ENCODE data around the gene ZNF506. TPM values are rescaled to one million over a fixed set of nuclear protein-coding genes. Genes with fewer than 3 reads are reported as not detected.
"Not testable (repeated sequence)": the region's sequence is repeated elsewhere in the genome, so short reads cannot be mapped to it uniquely, and the experiment has no call there.

The ZNF506 gene
- total RNA-seq, 1 donor from 2014 or later, result 24.5 TPM

DNA sequence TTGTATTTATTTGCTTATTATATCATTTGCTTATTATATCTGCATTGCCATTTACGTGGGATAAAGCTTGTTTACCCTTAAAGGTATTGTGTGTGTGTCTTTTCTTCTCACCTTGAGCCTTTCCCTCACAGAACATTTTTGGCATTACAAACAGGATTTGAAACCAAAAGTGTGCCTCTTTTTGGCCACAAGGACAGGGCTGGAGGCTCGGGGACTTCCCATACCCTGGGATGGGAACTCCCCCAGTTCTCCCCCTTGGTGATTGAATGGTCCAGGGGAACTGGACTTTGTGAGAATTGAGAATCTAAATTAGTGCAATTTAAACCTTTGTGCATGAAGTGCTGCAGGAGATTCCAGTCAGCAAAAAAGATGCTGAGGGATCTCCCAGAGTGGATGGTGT lies 2.4 kb upstream of the ZNF506 start:
- DNase-seq (no peak), ATAC-seq (no peak)
- peaks cover 17% of the 10 kb centered on the region for H3K4me1 ChIP-seq
- intact Hi-C loops (cut with DNase I), result no loop called here
- H3K4me3 ChIP-seq, result no peak overlapping the region
- peaks cover 19% of the 10 kb centered on the region for H3K9me3 ChIP-seq
- H3K27me3 ChIP-seq (ENCODE audit: low read depth), result no peaks in the 10 kb centered on the region
- TF ChIP-seq, protein P1, sequence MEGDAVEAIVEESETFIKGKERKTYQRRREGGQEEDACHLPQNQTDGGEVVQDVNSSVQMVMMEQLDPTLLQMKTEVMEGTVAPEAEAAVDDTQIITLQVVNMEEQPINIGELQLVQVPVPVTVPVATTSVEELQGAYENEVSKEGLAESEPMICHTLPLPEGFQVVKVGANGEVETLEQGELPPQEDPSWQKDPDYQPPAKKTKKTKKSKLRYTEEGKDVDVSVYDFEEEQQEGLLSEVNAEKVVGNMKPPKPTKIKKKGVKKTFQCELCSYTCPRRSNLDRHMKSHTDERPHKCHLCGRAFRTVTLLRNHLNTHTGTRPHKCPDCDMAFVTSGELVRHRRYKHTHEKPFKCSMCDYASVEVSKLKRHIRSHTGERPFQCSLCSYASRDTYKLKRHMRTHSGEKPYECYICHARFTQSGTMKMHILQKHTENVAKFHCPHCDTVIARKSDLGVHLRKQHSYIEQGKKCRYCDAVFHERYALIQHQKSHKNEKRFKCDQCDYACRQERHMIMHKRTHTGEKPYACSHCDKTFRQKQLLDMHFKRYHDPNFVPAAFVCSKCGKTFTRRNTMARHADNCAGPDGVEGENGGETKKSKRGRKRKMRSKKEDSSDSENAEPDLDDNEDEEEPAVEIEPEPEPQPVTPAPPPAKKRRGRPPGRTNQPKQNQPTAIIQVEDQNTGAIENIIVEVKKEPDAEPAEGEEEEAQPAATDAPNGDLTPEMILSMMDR (IDR thresholded peaks at IDR 0.05), result no peak
- no peak overlapping the region for H3K27ac ChIP-seq
- peaks cover 6% of the 10 kb centered on the region for H3K36me3 ChIP-seq

DNA sequence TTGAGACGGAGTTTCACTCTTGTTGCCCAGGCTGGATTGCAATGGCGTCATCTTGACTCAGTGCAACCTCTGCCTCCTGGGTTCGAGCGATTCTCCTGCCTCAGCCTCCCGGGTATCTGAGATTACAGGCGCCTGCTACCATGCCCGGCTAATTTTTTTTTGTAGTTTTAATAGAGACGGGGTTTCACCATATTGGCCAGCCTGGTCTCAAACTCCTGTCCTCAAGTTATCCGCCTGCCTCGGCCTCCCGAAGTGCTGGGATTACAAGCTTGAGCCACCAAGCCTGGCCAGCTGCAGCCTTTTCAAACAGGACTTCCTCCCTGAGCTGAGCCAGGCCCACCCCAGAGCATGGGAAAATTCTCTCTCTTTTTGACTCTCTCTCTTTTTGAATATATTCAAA lies 426 bp upstream of the ZNF506 start:
- intact Hi-C loops (cut with DNase I); H3K27me3 ChIP-seq (ENCODE audit: low read depth); DNase-seq: not testable (repeated sequence)
- H3K4me1 ChIP-seq, result peaks cover 34% of the 10 kb centered on the region
- H3K36me3 ChIP-seq, result peaks cover 12% of the 10 kb centered on the region
- ATAC-seq, result peak in 1 of 2 donors; percentile 18
- H3K27ac ChIP-seq, result peak overlapping the region; percentile 97
- peaks cover 17% of the 10 kb centered on the region for H3K9me3 ChIP-seq
- H3K4me3 ChIP-seq, result peak overlapping the region; percentile 76

DNA sequence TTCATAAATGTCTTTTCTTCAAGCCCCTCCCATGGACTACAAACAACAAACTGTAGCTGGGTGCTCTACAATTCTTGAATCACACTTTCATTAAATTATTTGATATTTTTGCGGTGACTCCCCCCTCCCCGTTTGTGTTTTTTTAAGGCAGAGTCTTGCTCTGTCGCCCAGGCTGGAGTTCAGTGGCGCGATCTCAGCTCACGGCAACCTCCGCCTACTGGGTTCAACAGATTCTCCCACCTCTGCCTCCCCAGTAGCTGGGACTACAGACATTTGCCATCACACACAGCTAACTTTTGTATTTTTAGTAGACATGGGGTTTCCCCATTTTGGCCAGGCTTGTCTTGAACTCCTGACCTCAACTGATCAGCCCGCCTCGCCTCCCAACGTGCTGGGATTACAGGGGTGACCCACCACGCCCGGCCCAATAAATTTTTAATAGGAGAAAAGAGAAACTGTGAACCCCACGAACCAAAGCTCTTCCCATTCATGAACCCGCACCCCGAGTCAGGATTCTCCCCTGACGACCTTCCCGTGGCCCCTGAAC lies 703 bp downstream of the ZNF506 start:
- H3K36me3 ChIP-seq, result peaks cover 16% of the 10 kb centered on the region
- H3K4me1 ChIP-seq, result peaks cover 35% of the 10 kb centered on the region
- peak overlapping the region; percentile 97 for H3K27ac ChIP-seq
- peaks cover 22% of the 10 kb centered on the region for H3K9me3 ChIP-seq
- H3K27me3 ChIP-seq (ENCODE audit: low read depth), result no peaks in the 10 kb centered on the region
- H3K4me3 ChIP-seq, result peak overlapping the region; percentile 76
- TF ChIP-seq, protein P1 (IDR thresholded peaks at IDR 0.05), result no peak
- DNase-seq (no peak), ATAC-seq (no peak)
- intact Hi-C loops (cut with DNase I), result no loop called here

DNA sequence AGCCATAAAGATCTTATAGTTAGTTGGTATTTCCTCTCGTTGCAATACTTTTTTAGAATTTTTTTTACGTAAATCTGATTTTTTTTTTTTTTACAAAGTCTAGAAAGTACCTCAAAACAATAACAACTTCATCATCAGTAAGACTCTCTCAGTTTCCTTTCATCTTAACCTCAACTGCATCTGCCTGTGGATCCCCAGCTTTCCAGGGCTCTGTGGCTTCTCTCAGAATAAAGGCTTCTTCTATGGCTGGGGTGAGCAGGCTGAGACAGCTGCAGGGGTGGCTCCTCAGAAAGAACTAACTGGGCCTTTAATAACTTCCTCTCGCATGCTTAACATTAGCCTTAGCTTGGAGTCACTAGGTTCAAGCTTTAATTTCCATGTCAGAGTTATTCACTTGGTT lies 4.2 kb downstream of the ZNF506 start:
- no peak overlapping the region for H3K27ac ChIP-seq
- H3K4me3 ChIP-seq, result no peak overlapping the region
- peaks cover 16% of the 10 kb centered on the region for H3K36me3 ChIP-seq
- intact Hi-C loops (cut with DNase I), result no loop called here
- TF ChIP-seq, protein P1 (IDR thresholded peaks at IDR 0.05), result no peak
- H3K27me3 ChIP-seq (ENCODE audit: low read depth), result no peaks in the 10 kb centered on the region
- ATAC-seq, result no peak
- peaks cover 35% of the 10 kb centered on the region for H3K4me1 ChIP-seq
- DNase-seq, result no peak
- peaks cover 32% of the 10 kb centered on the region for H3K9me3 ChIP-seq

DNA sequence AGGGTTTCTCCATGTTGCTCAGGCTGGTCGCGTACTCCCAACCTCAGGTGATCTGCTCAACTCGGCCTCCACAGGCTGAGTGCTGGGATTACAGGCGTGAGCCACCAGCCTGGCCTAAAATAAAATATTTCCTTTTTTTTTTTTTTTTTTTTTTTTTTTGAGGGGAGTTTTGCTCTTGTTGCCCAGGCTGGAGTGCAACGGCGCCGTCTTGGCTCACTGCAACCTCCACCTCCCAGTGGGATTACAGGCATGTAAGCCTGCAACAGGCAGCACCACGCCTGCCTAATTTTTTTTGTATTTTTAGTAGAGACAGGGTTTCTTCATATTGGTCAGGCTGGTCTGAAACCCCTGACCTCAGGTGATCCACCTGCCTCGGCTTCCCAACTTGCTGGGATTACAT lies 4.9 kb downstream of the ZNF506 start:
- Histone ChIP-seq H3K27ac (no peak overlapping the region), H3K9me3 (peaks cover 32% of the 10 kb centered on the region), H3K4me1 (peaks cover 35% of the 10 kb centered on the region), H3K4me3 (no peak overlapping the region), H3K36me3 (peaks cover 16% of the 10 kb centered on the region), H3K27me3 (ENCODE audit: low read depth) (no peaks in the 10 kb centered on the region)
- intact Hi-C loops (cut with DNase I), result no loop called here
- DNase-seq (no peak), ATAC-seq (no peak)
- TF ChIP-seq, protein P1 (IDR thresholded peaks at IDR 0.05), result no peak

DNA sequence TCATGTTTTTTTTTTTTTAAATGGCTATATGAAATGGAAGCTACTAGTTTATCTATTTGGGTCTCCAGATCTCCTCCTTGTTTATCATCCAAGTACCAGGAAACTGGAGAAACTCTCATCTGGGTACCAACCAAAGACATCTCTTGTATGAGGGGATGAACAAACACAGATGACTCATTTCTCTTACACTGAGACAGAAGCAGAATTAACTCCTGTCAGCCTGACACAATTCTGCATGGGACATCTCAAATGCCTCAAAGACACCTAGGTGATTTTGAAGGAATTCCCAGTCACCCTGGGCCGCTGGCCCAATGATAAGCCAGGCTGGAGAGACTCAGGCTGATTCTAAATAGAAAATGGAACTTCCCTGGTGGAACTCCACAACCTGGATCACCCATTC lies 9.6 kb downstream of the ZNF506 start:
- H3K27ac ChIP-seq; H3K36me3 ChIP-seq; H3K27me3 ChIP-seq (ENCODE audit: low read depth); ATAC-seq; H3K4me3 ChIP-seq; H3K4me1 ChIP-seq; DNase-seq; intact Hi-C loops (cut with DNase I): not testable (repeated sequence)
- peaks cover 34% of the 10 kb centered on the region for H3K9me3 ChIP-seq

All from lower lobe of right lung (tissue), 2 donors.